Neural cell (in vitro differentiated cells): Measurements from ENCODE around the gene KDM4B. TPM values are rescaled to one million over a fixed set of nuclear protein-coding genes. Genes with fewer than 3 reads are reported as not detected.

Experiments
- H2AFZ ChIP-seq: fragments of 200-600, 300-800 bp; sonication (generic), shearing (Covaris generic); 2 replicates; pipeline ENCODE4 v1.6.0; 2014; ENCODE audit warnings: low read depth, mild to moderate bottlenecking, antibody characterized with exemption, low read length, moderate library complexity
- H3F3A ChIP-seq: fragments of 200-600 bp; shearing (Covaris generic); 2 replicates; pipeline ENCODE4 v1.6.1; 2016; ENCODE audit warnings: mild to moderate bottlenecking, moderate library complexity, mixed read lengths, antibody characterized with exemption, low read length; ENCODE audit not compliant: insufficient read depth, poor library complexity, severe bottlenecking
- H3K27ac ChIP-seq: fragments of 200-600, 300-800 bp; sonication (generic), shearing (Covaris generic); 2 replicates; pipeline ENCODE4 v1.5.1; 2014; ENCODE audit warnings: mild to moderate bottlenecking, low read length, moderate library complexity
- H3K27me3 ChIP-seq: fragments of 300-800, 200-600 bp; sonication (generic), shearing (Covaris generic); 2 replicates; pipeline ENCODE4 v1.6.0; 2014; ENCODE audit warnings: mild to moderate bottlenecking, low read depth, low read length, moderate library complexity; ENCODE audit not compliant: insufficient read depth
- H3K36me3 ChIP-seq: fragments of 300-800, 200-600 bp; sonication (generic), shearing (Covaris generic); 2 replicates; pipeline ENCODE4 v1.5.1; 2014; ENCODE audit warnings: mild to moderate bottlenecking, antibody characterized with exemption, low read length, moderate library complexity; ENCODE audit not compliant: insufficient read depth
- H3K4me2 ChIP-seq: fragments of 300-800, 200-600 bp; sonication (generic), shearing (Covaris generic); 2 replicates; pipeline ENCODE4 v1.6.0; 2014; ENCODE audit warnings: mild to moderate bottlenecking, low read length
- H3K4me3 ChIP-seq: fragments of 300-800, 200-600 bp; sonication (generic), shearing (Covaris generic); 2 replicates; pipeline ENCODE4 v1.5.1; 2014; ENCODE audit warnings: mild to moderate bottlenecking, low read length, moderate library complexity
- H3K79me2 ChIP-seq: fragments of 200-600 bp; shearing (Covaris generic); replicated peaks from 2 replicates; pipeline ENCODE4 v1.6.0; 2014; ENCODE audit warnings: mild to moderate bottlenecking, low read length, moderate library complexity; ENCODE audit not compliant: insufficient read depth
- H3K9ac ChIP-seq: fragments of 300-800, 200-600 bp; sonication (generic), shearing (Covaris generic); 2 replicates; pipeline ENCODE4 v1.6.1; 2016; ENCODE audit warnings: mild to moderate bottlenecking, low read length, mixed read lengths
- H3K9me2 ChIP-seq: fragments of 200-600 bp; shearing (Covaris generic); 2 replicates; pipeline ENCODE4 v1.6.1; 2016; ENCODE audit warnings: mild to moderate bottlenecking, low read length, mixed read lengths; ENCODE audit not compliant: insufficient read depth
- H3K9me3 ChIP-seq: fragments of 200-600, 300-800 bp; sonication (generic), shearing (Covaris generic); 2 replicates; pipeline ENCODE4 v1.6.1; 2016; ENCODE audit warnings: mild to moderate bottlenecking, mixed run types, low read length, moderate library complexity, mixed read lengths
- H4K20me1 ChIP-seq: fragments of 200-600 bp; shearing (Covaris generic); 2 replicates; pipeline ENCODE4 v1.6.1; 2016; ENCODE audit warnings: mild to moderate bottlenecking, mixed run types; ENCODE audit not compliant: insufficient read depth
- CTCF ChIP-seq: fragments of 450-650 bp; IDR thresholded peaks from 2 replicates; pipeline ENCODE4 v1.5.1; 2014; ENCODE audit warnings: antibody characterized with exemption, mild to moderate bottlenecking, moderate library complexity; ENCODE audit not compliant: poor library complexity, severe bottlenecking
- EP300 ChIP-seq: fragments of 450-650 bp; conservative IDR thresholded peaks from 2 replicates; pipeline ENCODE4 v1.6.1; 2014; ENCODE audit warnings: antibody characterized with exemption, mild to moderate bottlenecking, moderate library complexity; ENCODE audit not compliant: poor library complexity, severe bottlenecking
- EZH2 ChIP-seq: fragments of 200-600, 300-800 bp; shearing (Covaris generic), sonication (generic); IDR thresholded peaks from 2 replicates; pipeline ENCODE4 v1.6.1; 2014; ENCODE audit warnings: antibody characterized with exemption, low read length, borderline replicate concordance, mild to moderate bottlenecking; ENCODE audit not compliant: insufficient read depth, poor library complexity, severe bottlenecking
- MXI1 ChIP-seq: fragments of 450-650 bp; conservative IDR thresholded peaks from 2 replicates; pipeline ENCODE4 v1.6.1; 2014; ENCODE audit warnings: antibody characterized with exemption, mild to moderate bottlenecking; ENCODE audit not compliant: poor library complexity, severe bottlenecking
- POLR2AphosphoS5 ChIP-seq: IDR thresholded peaks from 2 replicates; pipeline ENCODE4 v1.6.1; 2012
- RAD21 ChIP-seq: fragments of 450-650 bp; conservative IDR thresholded peaks from 2 replicates; pipeline ENCODE4 v1.6.1; 2014; ENCODE audit warnings: antibody characterized with exemption, mild to moderate bottlenecking, moderate library complexity
- REST ChIP-seq: IDR thresholded peaks from 2 replicates; pipeline ENCODE4 v1.6.1; 2012; ENCODE audit warnings: borderline replicate concordance
- SMC3 ChIP-seq: fragments of 450-650 bp; conservative IDR thresholded peaks from 2 replicates; pipeline ENCODE4 v1.6.1; 2014; ENCODE audit warnings: antibody characterized with exemption, mild to moderate bottlenecking, moderate library complexity; ENCODE audit not compliant: poor library complexity
- TAF1 ChIP-seq: IDR thresholded peaks from 2 replicates; pipeline ENCODE4 v1.6.1; 2012; ENCODE audit warnings: low read depth
- polyA plus RNA-seq: library from polyadenylated mRNA; depleted of rRNA; stranded (reverse); fragments of >200 nt; gene quantifications from 2 replicates; pipeline ENCODE4 v1.2.3, GENCODE V29; 2014

The KDM4B gene
- polyA plus RNA-seq, 1 donor from 2014 or later = 19.1 TPM

DNA sequence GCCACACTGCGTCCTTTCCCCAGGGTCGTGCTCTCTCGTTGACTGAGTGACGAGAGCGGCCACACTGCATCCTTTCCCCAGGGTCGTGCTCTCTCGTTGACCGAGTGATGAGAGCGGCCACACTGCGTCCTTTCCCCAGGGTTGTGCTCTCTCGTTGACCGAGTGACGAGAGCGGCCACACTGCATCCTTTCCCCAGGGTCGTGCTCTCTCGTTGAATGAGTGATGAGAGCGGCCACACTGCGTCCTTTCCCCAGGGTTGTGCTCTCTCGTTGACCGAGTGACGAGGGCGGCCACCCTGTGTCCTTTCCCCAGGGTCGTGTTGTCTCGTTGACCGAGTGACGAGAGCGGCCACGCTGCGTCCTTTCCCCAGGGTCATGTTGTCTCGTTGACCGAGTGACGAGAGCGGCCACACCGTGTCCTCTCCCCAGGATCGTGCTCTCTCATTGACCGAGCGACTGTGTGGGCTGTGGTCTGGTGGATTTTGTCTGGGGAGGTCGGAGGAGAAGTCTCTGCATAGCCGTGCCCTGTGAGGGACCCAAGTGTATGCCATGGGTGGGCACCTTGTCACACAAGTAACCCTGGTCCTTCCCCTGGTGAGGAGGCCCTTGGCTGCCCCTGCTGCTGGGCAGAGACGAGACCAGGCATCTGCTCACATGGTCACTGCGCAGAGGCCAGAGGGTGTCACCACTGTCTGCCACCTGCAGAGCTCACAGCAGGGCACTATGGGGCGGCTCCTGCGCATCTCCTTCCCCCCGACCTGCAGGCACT lies 107.7 kb downstream of the KDM4B start (continued):
- TF ChIP-seq CTCF (no peak), EZH2 (no peak), POLR2AphosphoS5 (no peak), RAD21 (no peak)

GRCh38 chr19:5077209-5077515 lies 108.2 kb downstream of the KDM4B start:
- Histone ChIP-seq H3K4me2 (no peak overlapping the region), H3K36me3 (no peaks in the 10 kb centered on the region), H3K9me2 (no peaks in the 10 kb centered on the region), H3K27ac (peak overlapping the region; percentile 83), H3K4me3 (no peak overlapping the region), H3K9me3 (no peaks in the 10 kb centered on the region), H3F3A (no peaks in the 10 kb centered on the region), H3K27me3 (no peaks in the 10 kb centered on the region), H4K20me1 (no peaks in the 10 kb centered on the region), H3K9ac (peak overlapping the region; percentile 56), H3K79me2 (no peaks in the 10 kb centered on the region), H2AFZ (no peak overlapping the region)
- TF ChIP-seq EP300 (no peak), SMC3 (no peak), CTCF (no peak), REST (no peak), RAD21 (no peak), EZH2 (no peak), POLR2AphosphoS5 (no peak), MXI1 (no peak), TAF1 (no peak)
